ENCODE data around the gene TP73. TPM values are rescaled to one million over a fixed set of nuclear protein-coding genes. Genes with fewer than 3 reads are reported as not detected.

Gene TP73
- total RNA-seq, 2 donors from 2014 or later, result 0.26 to 13.5 TPM

DNA sequence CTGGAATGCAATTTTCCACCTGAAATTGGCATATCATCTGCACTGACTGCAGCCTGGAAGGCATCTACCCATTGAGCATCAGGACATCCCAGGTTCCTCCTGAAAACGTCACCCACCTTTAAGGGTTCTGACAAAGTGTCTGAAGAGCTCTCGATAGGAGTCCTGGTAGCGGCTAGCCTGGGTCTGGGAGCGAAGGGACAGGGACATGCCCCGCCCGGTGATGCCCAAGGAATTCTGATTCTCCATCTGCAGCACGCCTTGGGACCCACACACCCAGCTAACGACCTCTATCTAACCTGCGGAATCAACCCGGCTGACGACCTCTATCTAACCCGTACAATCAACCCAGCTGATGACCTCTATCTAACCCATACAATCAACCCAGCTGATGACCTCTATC is 86.6 kb downstream of the TP73 start:
- H3K4me3 ChIP-seq, result no peak overlapping the region
- H3K9me3 ChIP-seq, result no peaks in the 10 kb centered on the region
- 93 to 94% methylated on average over 12 of the region's 12 CpGs for WGBS, 2 donors
- intact Hi-C loops (cut with DNase I), result no loop called here
- TF ChIP-seq POLR2A (IDR thresholded peaks at IDR 0.05), result no peak
- TF ChIP-seq, protein P1, sequence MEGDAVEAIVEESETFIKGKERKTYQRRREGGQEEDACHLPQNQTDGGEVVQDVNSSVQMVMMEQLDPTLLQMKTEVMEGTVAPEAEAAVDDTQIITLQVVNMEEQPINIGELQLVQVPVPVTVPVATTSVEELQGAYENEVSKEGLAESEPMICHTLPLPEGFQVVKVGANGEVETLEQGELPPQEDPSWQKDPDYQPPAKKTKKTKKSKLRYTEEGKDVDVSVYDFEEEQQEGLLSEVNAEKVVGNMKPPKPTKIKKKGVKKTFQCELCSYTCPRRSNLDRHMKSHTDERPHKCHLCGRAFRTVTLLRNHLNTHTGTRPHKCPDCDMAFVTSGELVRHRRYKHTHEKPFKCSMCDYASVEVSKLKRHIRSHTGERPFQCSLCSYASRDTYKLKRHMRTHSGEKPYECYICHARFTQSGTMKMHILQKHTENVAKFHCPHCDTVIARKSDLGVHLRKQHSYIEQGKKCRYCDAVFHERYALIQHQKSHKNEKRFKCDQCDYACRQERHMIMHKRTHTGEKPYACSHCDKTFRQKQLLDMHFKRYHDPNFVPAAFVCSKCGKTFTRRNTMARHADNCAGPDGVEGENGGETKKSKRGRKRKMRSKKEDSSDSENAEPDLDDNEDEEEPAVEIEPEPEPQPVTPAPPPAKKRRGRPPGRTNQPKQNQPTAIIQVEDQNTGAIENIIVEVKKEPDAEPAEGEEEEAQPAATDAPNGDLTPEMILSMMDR (IDR thresholded peaks at IDR 0.05), result no peak
- no peak for ATAC-seq
- H3K36me3 ChIP-seq (replicated peaks in 1 of 2; ENCODE audit: insufficient read depth in 1 of 2, low read depth in 2 of 2), result peaks cover 0 to 8% of the 10 kb centered on the region in 2 donors
- H3K4me1 ChIP-seq, result no peaks in the 10 kb centered on the region
- no peak overlapping the region for H3K27ac ChIP-seq
- no peaks in the 10 kb centered on the region for H3K27me3 ChIP-seq
- no peak for DNase-seq

DNA sequence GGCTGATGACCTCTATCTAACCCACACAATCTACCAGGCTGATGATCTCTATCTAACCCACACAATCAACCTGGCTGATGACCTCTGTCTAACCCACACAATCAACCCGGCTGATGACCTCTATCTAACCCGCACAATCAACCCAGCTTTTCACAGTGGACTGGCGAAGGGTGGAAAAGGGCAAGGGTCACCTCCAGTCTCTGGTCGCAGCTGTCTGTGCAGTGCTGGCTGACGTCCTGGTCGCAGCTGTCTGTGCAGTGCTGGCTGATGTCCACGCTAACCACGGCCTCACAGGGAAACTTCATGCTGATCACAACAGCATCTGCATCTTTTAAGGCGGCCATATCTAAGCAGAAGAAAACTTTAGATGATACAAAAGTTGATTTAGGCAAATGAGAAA is 87.7 kb downstream of the TP73 start:
- H3K9me3 ChIP-seq, result no peaks in the 10 kb centered on the region
- WGBS, 2 donors, result 84 to 91% methylated on average over 9 of the region's 9 CpGs
- no peak for TF ChIP-seq POLR2A (IDR thresholded peaks at IDR 0.05)
- TF ChIP-seq, protein P1 (IDR thresholded peaks at IDR 0.05), result no peak
- H3K4me3 ChIP-seq, result no peak overlapping the region
- H3K36me3 ChIP-seq (replicated peaks in 1 of 2; ENCODE audit: insufficient read depth in 1 of 2, low read depth in 2 of 2), result peaks cover 0 to 8% of the 10 kb centered on the region in 2 donors
- H3K27ac ChIP-seq, result no peak overlapping the region
- H3K4me1 ChIP-seq, result peaks cover 7% of the 10 kb centered on the region
- intact Hi-C loops (cut with DNase I), result no loop called here
- DNase-seq, result no peak
- H3K27me3 ChIP-seq, result no peaks in the 10 kb centered on the region
- no peak for ATAC-seq

DNA sequence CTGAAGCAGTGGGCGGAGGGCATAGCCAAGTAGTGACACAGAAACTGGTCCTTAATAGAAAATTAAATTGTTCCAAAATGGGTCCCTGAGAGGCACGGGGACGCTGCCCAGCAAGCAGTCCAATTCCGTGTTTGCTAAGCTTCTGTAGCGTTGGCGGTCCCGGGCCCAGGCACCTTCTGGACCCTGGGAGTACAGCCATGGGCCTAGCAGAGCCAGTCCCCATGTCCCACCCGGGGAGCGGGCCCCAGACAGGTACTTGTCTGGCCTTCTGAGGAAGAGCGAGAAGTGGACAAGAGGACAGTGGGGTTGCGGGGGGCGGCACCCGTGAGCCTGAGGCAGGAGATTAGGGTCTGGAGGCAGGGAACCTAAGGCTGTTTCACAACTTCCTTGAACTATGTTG is 88.4 kb downstream of the TP73 start:
- no peak for ATAC-seq
- H3K27ac ChIP-seq, result no peak overlapping the region
- H3K4me1 ChIP-seq, result peaks cover 14% of the 10 kb centered on the region
- peaks cover 0 to 8% of the 10 kb centered on the region in 2 donors for H3K36me3 ChIP-seq (replicated peaks in 1 of 2; ENCODE audit: insufficient read depth in 1 of 2, low read depth in 2 of 2)
- WGBS, 2 donors, result 89 to 95% methylated on average over 9 to 13 of the region's 13 CpGs
- no peaks in the 10 kb centered on the region for H3K27me3 ChIP-seq
- intact Hi-C loops (cut with DNase I), result no loop called here
- no peaks in the 10 kb centered on the region for H3K9me3 ChIP-seq
- no peak overlapping the region for H3K4me3 ChIP-seq
- no peak for DNase-seq
- TF ChIP-seq, protein P1 (IDR thresholded peaks at IDR 0.05), result no peak
- TF ChIP-seq POLR2A (IDR thresholded peaks at IDR 0.05), result no peak

DNA sequence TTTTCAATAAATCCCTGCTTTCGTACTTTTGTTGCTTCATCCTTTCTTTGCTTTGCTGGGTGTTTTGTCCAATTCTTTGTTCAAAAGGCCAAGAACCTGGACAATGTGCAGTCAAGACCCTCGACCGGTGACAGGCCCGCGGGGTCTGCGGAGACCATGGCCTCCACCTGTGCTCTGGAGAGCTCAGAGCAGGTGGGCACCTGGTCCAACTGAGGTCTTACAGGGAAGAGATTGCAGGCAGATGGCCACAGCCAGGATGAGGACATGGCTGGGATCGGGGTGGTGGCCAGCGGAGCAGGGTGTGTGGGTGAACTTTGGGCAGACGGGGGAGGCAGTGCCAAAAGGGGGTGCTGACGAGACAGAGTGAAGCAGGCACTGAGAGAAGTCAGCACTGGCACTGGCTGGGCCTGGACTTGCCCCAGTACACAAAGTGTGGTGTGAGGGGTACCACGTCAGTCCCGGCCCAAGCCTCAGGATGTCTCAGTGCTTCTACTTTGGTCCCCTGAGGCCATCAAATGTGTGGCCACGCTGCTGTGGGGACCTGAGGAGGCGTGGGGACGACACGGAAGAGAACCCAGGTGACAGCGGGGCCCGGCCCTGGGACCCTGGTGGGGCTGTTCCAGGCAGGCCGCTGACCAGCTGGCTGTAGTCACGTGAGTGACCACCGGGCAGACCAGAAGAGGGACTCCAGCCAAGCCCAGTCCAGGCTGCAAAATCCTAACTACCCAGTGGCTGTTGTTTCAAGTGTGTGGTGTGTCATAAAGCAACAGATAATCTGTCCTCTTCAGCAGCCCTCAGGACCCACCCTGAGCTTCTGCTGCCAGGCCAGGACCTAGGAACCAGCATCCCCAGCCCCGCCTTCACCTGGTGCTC is 89.5 kb downstream of the TP73 start:
- Histone ChIP-seq H3K4me1 (peaks cover 24% of the 10 kb centered on the region), H3K36me3 (replicated peaks in 1 of 2; ENCODE audit: insufficient read depth in 1 of 2, low read depth in 2 of 2) (peaks cover 0 to 8% of the 10 kb centered on the region in 2 donors), H3K27me3 (no peaks in the 10 kb centered on the region), H3K9me3 (no peaks in the 10 kb centered on the region), H3K4me3 (no peak overlapping the region), H3K27ac (no peak overlapping the region)
- no peak for ATAC-seq
- 92 to 97% methylated on average over 17 to 21 of the region's 22 CpGs for WGBS, 2 donors
- DNase-seq, result no peak
- intact Hi-C loops (cut with DNase I), result no loop called here
- TF ChIP-seq, protein P1 (IDR thresholded peaks at IDR 0.05), result no peak
- TF ChIP-seq POLR2A (IDR thresholded peaks at IDR 0.05), result no peak
